IMR-90 (cell line): Measurements from ENCODE around the gene ARHGAP18.

Experiments
- CTCF ChIP-seq: conservative IDR thresholded peaks from 2 replicates; pipeline ENCODE4 v1.5.1; 2012; ENCODE audit warnings: mild to moderate bottlenecking, low read depth, low read length, improper control_type of control experiment
- RAD21 ChIP-seq: IDR thresholded peaks from 2 replicates; pipeline ENCODE4 v1.6.1; 2012; ENCODE audit warnings: low read length, improper control_type of control experiment
- RFX5 ChIP-seq: IDR thresholded peaks from 2 replicates; pipeline ENCODE4 v1.8.0; 2012; ENCODE audit warnings: low read depth, mild to moderate bottlenecking, low read length, moderate library complexity

GRCh38 chr6:129539032-129539431 lies 170.9 kb downstream of the ARHGAP18 start:
- no peak for TF ChIP-seq RFX5
- no peak for TF ChIP-seq CTCF
- TF ChIP-seq RAD21: no peak
